K562 (cell line): ENCODE data around the gene OR2V2. TPM values are rescaled to one million over a fixed set of nuclear protein-coding genes. Genes with fewer than 3 reads are reported as not detected.

Experiments used
- ATAC-seq: fragments of 200-7000 bp; cut with Tn5 transposase; 3 replicates; pipeline ENCODE4 v1.9.1; 2020; ENCODE audit warnings: moderate library complexity
- BruUV-seq: library from RNA; stranded (reverse); fragments of 400-500 nt; replicated peaks from 2 replicates; lab custom pipeline; 2021; lab: Mats Ljungman, UMichigan
- CTCF ChIA-PET: fragments of 300-600 bp; formaldehyde crosslinking; extraction: SDS; loops from one replicate; lab custom pipeline; 2021; ENCODE audit warnings: low intra/inter-chr PET ratio; lab: Yijun Ruan, JAX
- POLR2A ChIA-PET: fragments of 300-600, 350-650 bp; sonication (Branson Sonifier 250); formaldehyde crosslinking; extraction: SDS; loops from one replicate; lab custom pipeline; 2021; ENCODE audit warnings: antibody characterized with exemption, inconsistent platforms; lab: Yijun Ruan, JAX
- DNase-seq, 4 experiments: peaks; one replicate each; pipeline versions ENCODE4 v3.0.0 to v3.0.0-alpha.2; 2011 to 2018; ENCODE audit warnings: low spot score in 3 of 4, mixed read lengths in 3 of 4; ENCODE audit errors: extremely low read depth in 1 of 4
- FAIRE-seq: peaks from 2 replicates; lab custom pipeline; 2011; peaks lifted over from hg19 to GRCh38; lab: Jason Lieb, UNC
- H2AFZ ChIP-seq: 2 replicates; pipeline ENCODE4 v1.6.0; 2011; ENCODE audit warnings: low read depth, low read length, control low read depth, inconsistent platforms
- H3K27ac ChIP-seq: fragments of 200-600 bp; 3 replicates; pipeline ENCODE4 v1.8.0; 2011; ENCODE audit warnings: low read depth, mild to moderate bottlenecking, control low read depth, inconsistent platforms, low read length, moderate library complexity, mixed read lengths; ENCODE audit errors: extremely low read depth
- H3K27me3 ChIP-seq, 2 experiments: fragments of 300-600 bp in 1 of 2; 2 replicates in 1 of 2; 3 replicates in 1 of 2; pipeline versions ENCODE4 v1.6.0 to v1.8.0; 2011; ENCODE audit warnings: inconsistent platforms in 2 of 2, low read length in 2 of 2, mild to moderate bottlenecking in 1 of 2, mixed read lengths in 1 of 2, moderate library complexity in 1 of 2; ENCODE audit not compliant: control insufficient read depth in 2 of 2, insufficient read depth in 2 of 2
- H3K36me3 ChIP-seq: fragments of 300-600 bp; 3 replicates; pipeline ENCODE4 v1.8.0; 2011; ENCODE audit warnings: mild to moderate bottlenecking, low read length, inconsistent platforms; ENCODE audit not compliant: control insufficient read depth, insufficient read depth
- H3K4me1 ChIP-seq, 2 experiments: fragments of 200-600 bp in 1 of 2; replicated peaks in 1 of 2; 2 replicates in 1 of 2; 3 replicates in 1 of 2; pipeline versions ENCODE4 v1.5.1 to v1.8.0; 2011; ENCODE audit warnings: inconsistent platforms in 2 of 2, low read length in 2 of 2, mild to moderate bottlenecking in 1 of 2, mixed read lengths in 1 of 2, moderate library complexity in 1 of 2; ENCODE audit not compliant: control insufficient read depth in 2 of 2, insufficient read depth in 2 of 2
- H3K4me2 ChIP-seq: 2 replicates; pipeline ENCODE4 v1.6.1; 2011; ENCODE audit warnings: low read length, control low read depth, inconsistent platforms, mixed read lengths; ENCODE audit not compliant: insufficient read depth
- H3K4me3 ChIP-seq: fragments of 200-600 bp; sonication (generic), shearing (Covaris generic); 2 replicates; pipeline ENCODE4 v1.5.1; 2016; ENCODE audit warnings: control low read depth, inconsistent platforms
- H3K79me2 ChIP-seq: fragments of 200-600 bp; 3 replicates; pipeline ENCODE4 v1.8.0; 2011; ENCODE audit warnings: low read length, inconsistent platforms; ENCODE audit not compliant: control insufficient read depth, insufficient read depth
- H3K9ac ChIP-seq, 2 experiments: 2 replicates each; pipeline versions ENCODE4 v1.6.0 to v1.6.1; 2011; ENCODE audit warnings: low read depth in 2 of 2, low read length in 2 of 2, control low read depth in 1 of 2, inconsistent platforms in 1 of 2, mild to moderate bottlenecking in 1 of 2, mixed read lengths in 1 of 2; ENCODE audit not compliant: insufficient read depth in 1 of 2
- H3K9me1 ChIP-seq: one replicate; pipeline ENCODE4 v1.6.0; 2011; ENCODE audit warnings: inconsistent platforms, mild to moderate bottlenecking, low read length, moderate library complexity; ENCODE audit not compliant: control insufficient read depth, insufficient read depth
- H3K9me3 ChIP-seq: replicated peaks from 2 replicates; pipeline ENCODE4 v1.5.1; 2011; ENCODE audit warnings: low read depth, low read length, inconsistent platforms; ENCODE audit not compliant: control insufficient read depth, insufficient read depth
- H4K20me1 ChIP-seq: replicated peaks from 2 replicates; pipeline ENCODE4 v1.6.1; 2011; ENCODE audit warnings: low read length, inconsistent platforms, mixed read lengths; ENCODE audit not compliant: control insufficient read depth, insufficient read depth
- ATF7 ChIP-seq: fragments of 450-650 bp; IDR thresholded peaks from 2 replicates; pipeline ENCODE4 v1.7.1; 2014; ENCODE audit warnings: mild to moderate bottlenecking, moderate library complexity
- BRCA1 ChIP-seq, 2 experiments: fragments of 450-650 bp in 1 of 2; sonication (generic) in 1 of 2; formaldehyde crosslinking in 1 of 2; IDR thresholded peaks; 2 replicates each; pipeline versions ENCODE4 v1.5.0 to v1.6.1; 2017 to 2020; ENCODE audit warnings: mild to moderate bottlenecking in 1 of 2, missing genetic modification reagents in 1 of 2
- CBX5 ChIP-seq: IDR thresholded peaks from 2 replicates; pipeline ENCODE4 v1.6.1; 2014; ENCODE audit warnings: low read depth, borderline replicate concordance
- CHD1 ChIP-seq: fragments of 200-600 bp; sonication (generic); IDR thresholded peaks from one replicate; pipeline ENCODE4 v1.6.1; 2012; ENCODE audit warnings: mild to moderate bottlenecking, moderate library complexity, low read length, inconsistent platforms
- FOXM1 ChIP-seq, 2 experiments: fragments of 450-650 bp in 1 of 2; sonication (generic) in 1 of 2; formaldehyde crosslinking in 1 of 2; IDR thresholded peaks; 2 replicates each; pipeline versions ENCODE4 v1.6.1 to v1.9.0; 2017 to 2022; ENCODE audit warnings: low read depth in 2 of 2, mild to moderate bottlenecking in 2 of 2, missing genetic modification reagents in 1 of 2, moderate library complexity in 1 of 2
- HIVEP1 ChIP-seq: fragments of 250-450 bp; sonication (Bioruptor Pico); IDR thresholded peaks from 2 replicates; pipeline ENCODE4 v1.4.0; 2020; ENCODE audit warnings: mild to moderate bottlenecking
- KLF10 ChIP-seq: fragments of 250-450 bp; sonication (Bioruptor Pico); IDR thresholded peaks from 2 replicates; pipeline ENCODE4 v1.6.1; 2021; ENCODE audit warnings: matching md5 sums
- KLF6 ChIP-seq: fragments of 250-450 bp; sonication (Bioruptor Pico); IDR thresholded peaks from 2 replicates; pipeline ENCODE4 v1.4.0; 2020; ENCODE audit warnings: mild to moderate bottlenecking, moderate library complexity, borderline replicate concordance
- MCM2 ChIP-seq: fragments of 450-650 bp; IDR thresholded peaks from 2 replicates; pipeline ENCODE4 v1.6.1; 2017; ENCODE audit warnings: low read depth, mild to moderate bottlenecking
- MXI1 ChIP-seq: IDR thresholded peaks from 2 replicates; pipeline ENCODE4 v1.6.1; 2011; ENCODE audit warnings: low read depth, mild to moderate bottlenecking, improper control_type of control experiment, low read length
- OTX1 ChIP-seq: fragments of 450-650 bp; formaldehyde crosslinking; IDR thresholded peaks from 2 replicates; pipeline ENCODE4 v1.4.0; 2022; ENCODE audit warnings: mild to moderate bottlenecking
- PCBP2 ChIP-seq: fragments of 200-400 bp; formaldehyde crosslinking; IDR thresholded peaks from 2 replicates; pipeline ENCODE4 v1.6.1; 2018; ENCODE audit warnings: low read length, low read depth, mild to moderate bottlenecking, moderate library complexity; ENCODE audit not compliant: poor library complexity, severe bottlenecking
- SMARCA4 ChIP-seq: fragments of 450-650 bp; IDR thresholded peaks from 2 replicates; pipeline ENCODE4 v1.6.1; 2016
- STAT5B ChIP-seq: fragments of 250-450 bp; sonication (Bioruptor Pico); IDR thresholded peaks from 2 replicates; pipeline ENCODE4 v1.8.0; 2021; ENCODE audit warnings: mild to moderate bottlenecking, inconsistent platforms
- ZC3H11A ChIP-seq: IDR thresholded peaks from 2 replicates; pipeline ENCODE4 v1.6.1; 2012; ENCODE audit warnings: low read depth, low read length, improper control_type of control experiment
- ZFP1 ChIP-seq: fragments of 450-650 bp; formaldehyde crosslinking; IDR thresholded peaks from 2 replicates; pipeline ENCODE4 v1.4.0; 2020; ENCODE audit warnings: mild to moderate bottlenecking, mixed read lengths
- ZNF134 ChIP-seq: fragments of 250-450 bp; sonication (Bioruptor Pico); conservative IDR thresholded peaks from 2 replicates; pipeline ENCODE4 v1.4.0; 2020
- ZNF384 ChIP-seq: IDR thresholded peaks from 2 replicates; pipeline ENCODE4 v1.6.1; 2012; ENCODE audit warnings: low read depth, low read length, improper control_type of control experiment
- ZNF507 ChIP-seq: conservative IDR thresholded peaks from 2 replicates; pipeline ENCODE4 v1.6.1; 2017; ENCODE audit warnings: missing genetic modification characterization, missing compliant biosample characterization
- ZNF586 ChIP-seq: fragments of 450-650 bp; formaldehyde crosslinking; conservative IDR thresholded peaks from 2 replicates; pipeline ENCODE4 v1.4.0; 2020; ENCODE audit warnings: mild to moderate bottlenecking, moderate library complexity
- ZNF668 ChIP-seq: fragments of 250-450 bp; sonication (Bioruptor Pico); IDR thresholded peaks from 2 replicates; pipeline ENCODE4 v1.8.0; 2022; ENCODE audit warnings: mild to moderate bottlenecking, inconsistent platforms
- ZNF830 ChIP-seq: fragments of 250-450 bp; sonication (Bioruptor Pico); IDR thresholded peaks from 2 replicates; pipeline ENCODE4 v1.5.0; 2021; ENCODE audit warnings: mild to moderate bottlenecking
- ZZZ3 ChIP-seq: fragments of 450-650 bp; IDR thresholded peaks from 2 replicates; pipeline ENCODE4 v1.6.1; 2016; ENCODE audit warnings: antibody characterized with exemption, mild to moderate bottlenecking, moderate library complexity
- WGBS: fragments of 100-300 bp; shearing (Covaris generic); methylation state at CpG from one replicate; pipeline ENCODE4 v1.1.6; 2016; ENCODE audit warnings: low coverage, mixed read lengths; ENCODE audit not compliant: insufficient coverage; ENCODE audit errors: missing lambda C conversion rate; 5-methylcytosine and 5-hydroxymethylcytosine counted together
- in situ Hi-C: fragments of 300-500 bp; cut with MboI; formaldehyde crosslinking; loops from 4 replicates; pipeline ENCODE4 v1.15.0; 2018; ENCODE audit warnings: inconsistent platforms, mixed read lengths
- intact Hi-C: fragments of 100-400 bp; cut with micrococcal nuclease; formaldehyde crosslinking; loops from 2 replicates; pipeline ENCODE4 v1.14.2; 2022
- polyA plus RNA-seq, 8 experiments: library from polyadenylated mRNA; depleted of rRNA in 4 of 8; stranded (reverse) in 5 of 8; unstranded in 3 of 8; fragments of >200 nt; fragmentation: Nextera tagmentation in 2 of 8; fragmentation: Illumina TruSeq in 1 of 8; extraction: Ambion mirVana in 2 of 8; extraction: Trizol in 1 of 8; gene quantifications; 2 replicates each; pipeline versions ENCODE4 v1.2.1 to v1.2.3, GENCODE V29; 2011 to 2014; ENCODE audit warnings: inconsistent platforms in 1 of 8, missing spikeins in 1 of 8
- total RNA-seq, 7 experiments: library from RNA; depleted of rRNA in 6 of 7; stranded (reverse); fragments of >200 nt in 6 of 7; fragmentation: Illumina TruSeq in 2 of 7; extraction: Trizol in 2 of 7; gene quantifications; 2 replicates each; pipeline versions ENCODE4 v1.2.1 to v1.2.3, GENCODE V29; 2011 to 2021; ENCODE audit warnings: low replicate concordance in 1 of 7
- TF ChIP-seq, protein P1 (sequence below), 3 experiments: fragments of 200-800 bp in 1 of 3; sonication (Bioruptor generic) in 1 of 3; sonication (generic) in 1 of 3; formaldehyde crosslinking in 1 of 3; IDR thresholded peaks; 2 replicates each; pipeline versions ENCODE4 v1.6.1 to v1.8.0; 2016 to 2022; ENCODE audit warnings: mild to moderate bottlenecking in 2 of 3, missing compliant biosample characterization in 2 of 3, missing genetic modification characterization in 2 of 3, missing genetic modification reagents in 1 of 3
- TF ChIP-seq, protein P2 (sequence below): sonication (generic); formaldehyde crosslinking; IDR thresholded peaks from 2 replicates; pipeline ENCODE4 v1.8.0; 2022; ENCODE audit warnings: mild to moderate bottlenecking, missing genetic modification reagents

Gene OR2V2
- total and polyA plus RNA-seq, 9 of the 15 experiments (the other 6 are each of a cell fraction or from before 2014, with no cell fraction given) = 0.01 TPM; not detected in 8

DNA sequence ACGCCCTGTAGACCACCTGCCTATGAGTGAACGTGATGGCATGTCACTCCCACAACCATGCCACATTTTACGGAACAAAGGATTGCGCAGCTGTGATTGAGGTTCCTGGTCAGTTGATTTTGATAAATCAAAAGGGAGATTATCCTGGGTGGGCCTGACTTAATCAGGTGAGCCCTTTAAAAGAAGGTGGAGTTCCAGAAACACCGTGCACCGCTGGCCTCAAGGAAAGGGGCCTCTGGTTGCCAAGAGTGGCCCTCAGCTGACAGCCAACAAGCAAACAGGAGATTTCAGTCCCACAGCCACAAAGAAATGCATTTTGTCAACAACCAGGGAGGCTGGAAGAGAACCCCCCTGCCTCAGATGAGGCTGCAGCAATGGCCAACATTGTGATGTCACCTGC lies 38.6 kb downstream of the OR2V2 start:
- Histone ChIP-seq H3K79me2 (no peaks in the 10 kb centered on the region), H3K36me3 (no peaks in the 10 kb centered on the region), H2AFZ (peak overlapping the region; percentile 96; the same call in 1 of the 2 replicates), H3K9ac (no peak overlapping the region), H3K9me3 (no peaks in the 10 kb centered on the region), H3K4me3 (no peak overlapping the region), H4K20me1 (0 out of 2 replicates have a peak, but pooled peaks cover 3% of the 10 kb centered on the region), H3K4me1 (peaks cover 15 to 53% of the 10 kb centered on the region in 2 experiments), H3K27ac (no peak overlapping the region), H3K9me1 (no peaks in the 10 kb centered on the region), H3K27me3 (no peaks in the 10 kb centered on the region), H3K4me2 (peak overlapping the region; percentile 99; the same call in 1 of the 2 replicates)
- intact Hi-C loops (loop anchor here (5.0 kb wide), 1 partner anchor 76 kb away; the partner anchor contains the start of gene TRIM52), in situ Hi-C loops (no loop called here)
- FAIRE-seq = no peak
- WGBS = 67% methylated on average over 6 of the region's 6 CpGs
- BruUV-seq = no TSS peak
- no peak for ATAC-seq
- CTCF ChIA-PET = no interaction called here
- DNase-seq = no peak
- POLR2A ChIA-PET = interaction anchor here (0.6 to 2.2 kb wide), 4 partner anchors 9 to 143 kb away, joined by 3 to 9 read pairs (median 3); no protein-coding TSS in a partner anchor
- TF ChIP-seq HIVEP1 (CRISPR knock-in tag) (no peak), ZNF668 (CRISPR knock-in tag) (no peak), FOXM1 (IDR thresholded peaks at IDR 0.05; ENCODE audit: low read depth) (peak; percentile 59; the same call in 1 of the 2 replicates), FOXM1 (CRISPR knock-in tag; IDR thresholded peaks at IDR 0.05; ENCODE audit: low read depth) (no peak), ZZZ3 (no peak), BRCA1 (IDR thresholded peaks at IDR 0.05) (no peak), BRCA1 (CRISPR knock-in tag; IDR thresholded peaks at IDR 0.05) (no peak), ZNF586 (CRISPR knock-in tag) (no peak), KLF6 (CRISPR knock-in tag) (no peak), KLF10 (CRISPR knock-in tag) (no peak), OTX1 (CRISPR knock-in tag) (no peak), ZNF134 (CRISPR knock-in tag) (peak; percentile 96), ZC3H11A (no peak), MCM2 (no peak), ZNF830 (no peak), SMARCA4 (no peak), ZNF507 (tag) (no peak), ZFP1 (CRISPR knock-in tag) (no peak), ZNF384 (no peak), CHD1 (no peak), PCBP2 (no peak), STAT5B (CRISPR knock-in tag) (no peak), CBX5 (no peak), MXI1 (no peak), ATF7 (0 out of 2 replicates have a peak, but pooled peaks have one; percentile 28)
- TF ChIP-seq, protein P1, sequence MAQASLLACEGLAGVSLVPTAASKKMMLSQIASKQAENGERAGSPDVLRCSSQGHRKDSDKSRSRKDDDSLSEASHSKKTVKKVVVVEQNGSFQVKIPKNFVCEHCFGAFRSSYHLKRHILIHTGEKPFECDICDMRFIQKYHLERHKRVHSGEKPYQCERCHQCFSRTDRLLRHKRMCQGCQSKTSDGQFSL (CRISPR knock-in tag; IDR thresholded peaks at IDR 0.05) = no peak
- TF ChIP-seq, protein P1 (tag; IDR thresholded peaks at IDR 0.05) = no peak
- TF ChIP-seq, protein P2, sequence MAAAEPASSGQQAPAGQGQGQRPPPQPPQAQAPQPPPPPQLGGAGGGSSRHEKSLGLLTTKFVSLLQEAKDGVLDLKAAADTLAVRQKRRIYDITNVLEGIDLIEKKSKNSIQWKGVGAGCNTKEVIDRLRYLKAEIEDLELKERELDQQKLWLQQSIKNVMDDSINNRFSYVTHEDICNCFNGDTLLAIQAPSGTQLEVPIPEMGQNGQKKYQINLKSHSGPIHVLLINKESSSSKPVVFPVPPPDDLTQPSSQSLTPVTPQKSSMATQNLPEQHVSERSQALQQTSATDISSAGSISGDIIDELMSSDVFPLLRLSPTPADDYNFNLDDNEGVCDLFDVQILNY (CRISPR knock-in tag) = no peak
